GM19025 (cell line): Measurements from ENCODE around the gene SULT1A1.
"Not testable (repeated sequence)": the region's sequence is repeated elsewhere in the genome, so short reads cannot be mapped to it uniquely, and the experiment has no call there.

ENCODE experiments used
- ATAC-seq: cut with Tn5 transposase; IDR thresholded peaks from one replicate; pipeline ENCODE4 v1.9.1; 2021; ENCODE audit warnings: mild to moderate bottlenecking, low read depth, moderate library complexity; ENCODE audit not compliant: unreplicated experiment

SULT1A1 gene

GRCh38 chr16:28609631-28610594 lies at the start of gene SULT1A1:
Gene SULT1A1, minus strand, starts transcription at chr16:28610044. Its CDS starts 1,189 bp downstream, at chr16:28608855.
- ATAC-seq: no peak

GRCh38 chr16:28639959-28640358 lies 30.1 kb upstream of the SULT1A1 start:
- ATAC-seq: not testable (repeated sequence)

GRCh38 chr16:28638359-28638758 lies 28.5 kb upstream of the SULT1A1 start:
- not testable (repeated sequence) for ATAC-seq

- ATAC-seq: not testable (repeated sequence)
Observed at GRCh38 chr16:28637765-28638164, 27.9 kb upstream of the SULT1A1 start, which contains the start of gene NPIPB8. Gene NPIPB8, plus strand, starts transcription at chr16:28638065. Its CDS starts 296 bp downstream, at chr16:28638361.

GRCh38 chr16:28636093-28636823 lies 26.4 kb upstream of the SULT1A1 start:
- ATAC-seq: not testable (repeated sequence)

GRCh38 chr16:28630905-28631304 lies 21.1 kb upstream of the SULT1A1 start:
- ATAC-seq: not testable (repeated sequence)

GRCh38 chr16:28623172-28623711 lies 13.4 kb upstream of the SULT1A1 start:
- ATAC-seq: no peak

GRCh38 chr16:28622532-28623171 lies 12.8 kb upstream of the SULT1A1 start:
- not testable (repeated sequence) for ATAC-seq

- ATAC-seq: no peak
Observed at GRCh38 chr16:28621481-28622155, 11.8 kb upstream of the SULT1A1 start.

- ATAC-seq: not testable (repeated sequence)
Observed at GRCh38 chr16:28620316-28620715, 10.5 kb upstream of the SULT1A1 start.

- ATAC-seq: no peak
Observed at GRCh38 chr16:28617874-28618273, 8.0 kb upstream of the SULT1A1 start.

- ATAC-seq: no peak
Observed at GRCh38 chr16:28616636-28617035, 6.8 kb upstream of the SULT1A1 start.

- not testable (repeated sequence) for ATAC-seq
Observed at GRCh38 chr16:28616224-28616577, 6.4 kb upstream of the SULT1A1 start.

- ATAC-seq: not testable (repeated sequence)
Observed at GRCh38 chr16:28615486-28616223, 5.8 kb upstream of the SULT1A1 start.

- ATAC-seq: not testable (repeated sequence)
Observed at GRCh38 chr16:28614561-28614960, 4.7 kb upstream of the SULT1A1 start.

GRCh38 chr16:28613912-28614311 lies 4.1 kb upstream of the SULT1A1 start:
- not testable (repeated sequence) for ATAC-seq

- ATAC-seq: not testable (repeated sequence)
Observed at GRCh38 chr16:28612359-28613280, 2.8 kb upstream of the SULT1A1 start.

GRCh38 chr16:28610595-28611191 lies 849 bp upstream of the SULT1A1 start:
- no peak for ATAC-seq
